ENCODE measurements around the gene VWA7.

DNA sequence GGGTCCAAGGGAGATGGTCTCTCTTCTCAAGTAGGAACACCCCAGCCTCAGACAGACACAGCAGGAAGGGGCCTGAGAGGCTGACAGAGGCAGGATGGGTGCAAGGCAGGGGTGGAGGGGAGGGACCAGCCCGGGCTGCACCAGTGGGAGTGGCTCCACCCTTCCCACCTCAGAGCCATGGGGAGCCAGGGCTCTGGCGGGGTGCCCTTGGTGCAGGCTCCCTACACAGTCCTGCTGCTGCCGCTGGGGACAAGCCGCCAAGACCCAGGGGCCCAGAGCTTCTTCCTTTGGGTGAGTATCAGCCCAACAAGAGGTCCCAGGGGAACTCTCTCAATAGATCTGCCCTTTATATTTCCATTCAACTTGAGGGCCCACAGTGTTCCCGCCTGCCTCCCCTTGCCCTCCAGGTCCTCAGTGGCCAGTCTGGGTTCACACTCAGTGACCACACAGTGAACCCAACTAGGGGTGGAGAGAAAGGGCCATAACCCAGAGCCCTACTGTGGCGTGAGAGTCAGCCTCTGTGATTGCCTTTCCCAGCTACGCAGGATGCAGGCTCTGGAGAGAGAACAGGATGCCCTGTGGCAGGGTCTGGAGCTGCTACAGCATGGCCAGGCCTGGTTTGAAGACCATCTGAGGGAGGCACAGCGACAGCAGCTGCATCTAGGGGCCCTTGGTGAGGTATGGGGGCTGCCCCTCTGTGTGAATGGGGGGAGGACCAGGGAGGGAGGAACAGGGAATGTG, 14.1 kb downstream of the VWA7 start:
- TF ChIP-seq CTCF (IDR thresholded peaks at IDR 0.05) (no peak), POLR2A (IDR thresholded peaks at IDR 0.05) (no peak)

All from heart left ventricle (tissue), 13 donors.